OCI-LY3 (cell line): Measurements from ENCODE around the gene CD72.

Experiments used
- EZH2phosphoT487 ChIP-seq: fragments of 200-600 bp; shearing (Covaris generic); IDR thresholded peaks from 2 replicates; pipeline ENCODE4 v1.6.1; 2018; ENCODE audit warnings: antibody characterized with exemption, mixed run types, low read depth
- TF ChIP-seq, protein P1 (sequence below): fragments of 200-600, 300-600 bp; sonication (generic); IDR thresholded peaks from 2 replicates; pipeline ENCODE4 v1.5.1; 2014; ENCODE audit warnings: antibody characterized with exemption, low read length, low read depth

DNA sequence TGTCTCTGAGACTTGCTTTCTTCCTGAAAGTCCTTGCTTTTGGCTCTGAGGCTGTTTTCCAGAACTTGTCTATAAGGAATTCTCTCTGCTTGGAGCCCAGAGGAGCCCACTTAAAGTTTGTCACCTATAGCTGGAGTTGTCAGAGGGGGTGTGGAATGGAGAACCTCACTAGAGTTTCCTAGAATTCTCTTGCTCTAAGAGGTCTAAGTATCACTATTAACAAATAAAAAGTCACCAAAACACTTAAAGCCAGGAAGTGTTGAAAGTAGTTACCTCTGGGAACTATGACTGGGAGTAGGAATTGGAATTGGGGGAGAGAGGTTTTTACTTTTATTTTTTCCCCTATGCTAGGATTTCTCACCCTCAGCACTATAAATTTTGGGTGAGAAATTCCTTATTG is 17.5 kb upstream of the CD72 start:
- TF ChIP-seq, protein P1, sequence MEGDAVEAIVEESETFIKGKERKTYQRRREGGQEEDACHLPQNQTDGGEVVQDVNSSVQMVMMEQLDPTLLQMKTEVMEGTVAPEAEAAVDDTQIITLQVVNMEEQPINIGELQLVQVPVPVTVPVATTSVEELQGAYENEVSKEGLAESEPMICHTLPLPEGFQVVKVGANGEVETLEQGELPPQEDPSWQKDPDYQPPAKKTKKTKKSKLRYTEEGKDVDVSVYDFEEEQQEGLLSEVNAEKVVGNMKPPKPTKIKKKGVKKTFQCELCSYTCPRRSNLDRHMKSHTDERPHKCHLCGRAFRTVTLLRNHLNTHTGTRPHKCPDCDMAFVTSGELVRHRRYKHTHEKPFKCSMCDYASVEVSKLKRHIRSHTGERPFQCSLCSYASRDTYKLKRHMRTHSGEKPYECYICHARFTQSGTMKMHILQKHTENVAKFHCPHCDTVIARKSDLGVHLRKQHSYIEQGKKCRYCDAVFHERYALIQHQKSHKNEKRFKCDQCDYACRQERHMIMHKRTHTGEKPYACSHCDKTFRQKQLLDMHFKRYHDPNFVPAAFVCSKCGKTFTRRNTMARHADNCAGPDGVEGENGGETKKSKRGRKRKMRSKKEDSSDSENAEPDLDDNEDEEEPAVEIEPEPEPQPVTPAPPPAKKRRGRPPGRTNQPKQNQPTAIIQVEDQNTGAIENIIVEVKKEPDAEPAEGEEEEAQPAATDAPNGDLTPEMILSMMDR, result no peak
- no peak for TF ChIP-seq EZH2phosphoT487
